IMR-90 (cell line): Measurements from ENCODE around the gene TP73. TPM values are rescaled to one million over a fixed set of nuclear protein-coding genes. Genes with fewer than 3 reads are reported as not detected.
A peak's percentile ranks its signal among the peaks of the same experiment; 100 is the strongest.

Experiments
- ATAC-seq: fragments of 200-7000 bp; cut with Tn5 transposase; 2 replicates; pipeline ENCODE4 v1.9.1; 2020; ENCODE audit warnings: low read depth, mild to moderate bottlenecking, moderate library complexity
- BruUV-seq: library from RNA; stranded (reverse); fragments of 400-500 nt; replicated peaks from 2 replicates; lab custom pipeline; 2021; lab: Mats Ljungman, UMichigan
- CTCF ChIA-PET: fragments of 300-600 bp; formaldehyde crosslinking; extraction: SDS; loops from one replicate; lab custom pipeline; 2021; ENCODE audit warnings: antibody characterized with exemption; lab: Yijun Ruan, JAX
- POLR2A ChIA-PET: fragments of 300-600 bp; sonication (Branson Sonifier 250); formaldehyde crosslinking; loops from one replicate; lab custom pipeline; 2022; ENCODE audit warnings: antibody characterized with exemption; ENCODE audit not compliant: unreplicated experiment; lab: Charles Lee
- DNase-seq: peaks from one replicate; pipeline ENCODE4 v3.0.0; 2013
- H2AFZ ChIP-seq: replicated peaks from 2 replicates; pipeline ENCODE3; 2013; ENCODE audit warnings: low read length, mild to moderate bottlenecking; ENCODE audit not compliant: poor library complexity
- H2AK5ac ChIP-seq: 2 replicates; pipeline ENCODE4 v1.6.1; 2013; ENCODE audit warnings: low read depth, low read length, inconsistent platforms
- H2AK9ac ChIP-seq: replicated peaks from 2 replicates; pipeline ENCODE3; 2013; ENCODE audit warnings: mild to moderate bottlenecking, low read depth, low read length, moderate library complexity; ENCODE audit not compliant: poor library complexity
- H2BK120ac ChIP-seq: 2 replicates; pipeline ENCODE4 v1.6.1; 2013; ENCODE audit warnings: low read depth, low read length, inconsistent platforms
- H2BK15ac ChIP-seq: 3 replicates; pipeline ENCODE4 v1.6.1; 2013; ENCODE audit warnings: low read depth, low read length, inconsistent platforms
- H2BK20ac ChIP-seq: 2 replicates; pipeline ENCODE4 v1.6.1; 2013; ENCODE audit warnings: low read depth, mild to moderate bottlenecking, inconsistent platforms, low read length, moderate library complexity
- H2BK5ac ChIP-seq: 2 replicates; pipeline ENCODE4 v1.6.1; 2013; ENCODE audit warnings: mild to moderate bottlenecking, low read depth, low read length, inconsistent platforms; ENCODE audit not compliant: poor library complexity, severe bottlenecking
- H3K14ac ChIP-seq: replicated peaks from 2 replicates; pipeline ENCODE4 v1.6.1; 2013; ENCODE audit warnings: low read depth, low read length, inconsistent platforms
- H3K18ac ChIP-seq: 2 replicates; pipeline ENCODE4 v1.6.1; 2013; ENCODE audit warnings: low read depth, low read length, control low read depth
- H3K23ac ChIP-seq: 2 replicates; pipeline ENCODE4 v1.6.1; 2013; ENCODE audit warnings: low read depth, low read length, inconsistent platforms
- H3K27ac ChIP-seq: 2 replicates; pipeline ENCODE4 v1.5.1; 2013; ENCODE audit warnings: mild to moderate bottlenecking, control low read depth, low read length; ENCODE audit not compliant: insufficient read depth
- H3K27me3 ChIP-seq: 2 replicates; pipeline ENCODE4 v1.6.1; 2013; ENCODE audit warnings: low read length; ENCODE audit not compliant: control insufficient read depth, insufficient read depth
- H3K36me3 ChIP-seq: 2 replicates; pipeline ENCODE4 v1.6.1; 2013; ENCODE audit warnings: low read length, mixed read lengths; ENCODE audit not compliant: control insufficient read depth, insufficient read depth
- H3K4ac ChIP-seq: 2 replicates; pipeline ENCODE4 v1.6.1; 2013; ENCODE audit warnings: low read depth, low read length, inconsistent platforms
- H3K4me1 ChIP-seq: 2 replicates; pipeline ENCODE4 v1.6.1; 2013; ENCODE audit warnings: low read length, mixed read lengths; ENCODE audit not compliant: control insufficient read depth, insufficient read depth
- H3K4me2 ChIP-seq: 2 replicates; pipeline ENCODE4 v1.6.1; 2013; ENCODE audit warnings: low read depth, mild to moderate bottlenecking, control low read depth, low read length, moderate library complexity
- H3K4me3 ChIP-seq: 2 replicates; pipeline ENCODE4 v1.5.1; 2013; ENCODE audit warnings: low read depth, mild to moderate bottlenecking, control low read depth, low read length, moderate library complexity; ENCODE audit not compliant: insufficient read depth
- H3K56ac ChIP-seq: 2 replicates; pipeline ENCODE4 v1.6.1; 2013; ENCODE audit warnings: low read length, inconsistent platforms; ENCODE audit not compliant: insufficient read depth; ENCODE audit errors: extremely low read depth
- H3K79me1 ChIP-seq, 2 experiments: 2 replicates each; pipeline ENCODE4 v1.6.1; 2013; ENCODE audit warnings: low read length in 2 of 2, inconsistent platforms in 1 of 2, low read depth in 1 of 2
- H3K9ac ChIP-seq: 2 replicates; pipeline ENCODE4 v1.6.1; 2013; ENCODE audit warnings: low read depth, low read length, control low read depth
- H3K9me1 ChIP-seq: 2 replicates; pipeline ENCODE4 v1.6.1; 2013; ENCODE audit warnings: low read length, inconsistent platforms; ENCODE audit not compliant: insufficient read depth
- H3K9me3 ChIP-seq: 2 replicates; pipeline ENCODE4 v1.6.1; 2013; ENCODE audit warnings: low read length; ENCODE audit not compliant: control insufficient read depth, insufficient read depth
- H4K20me1 ChIP-seq: 2 replicates; pipeline ENCODE4 v1.6.1; 2013; ENCODE audit warnings: low read length, inconsistent platforms; ENCODE audit not compliant: insufficient read depth
- H4K5ac ChIP-seq: 2 replicates; pipeline ENCODE4 v1.6.1; 2013; ENCODE audit warnings: mild to moderate bottlenecking, low read depth, low read length, control low read depth
- H4K8ac ChIP-seq, 2 experiments: 2 replicates each; pipeline ENCODE4 v1.6.1; 2013; ENCODE audit warnings: low read depth in 2 of 2, low read length in 2 of 2, control low read depth in 1 of 2, inconsistent platforms in 1 of 2
- H4K91ac ChIP-seq: 2 replicates; pipeline ENCODE4 v1.6.1; 2013; ENCODE audit warnings: low read depth, low read length, inconsistent platforms; ENCODE audit not compliant: insufficient read depth
- BHLHE40 ChIP-seq: fragments of 150-350 bp; IDR thresholded peaks from 2 replicates; pipeline ENCODE4 v1.6.1; 2016; ENCODE audit warnings: mild to moderate bottlenecking, low read depth, low read length
- CEBPB ChIP-seq: IDR thresholded peaks from 2 replicates; pipeline ENCODE4 v1.6.1; 2012; ENCODE audit warnings: low read depth, low read length, improper control_type of control experiment
- CHD1 ChIP-seq: IDR thresholded peaks from 2 replicates; pipeline ENCODE4 v1.6.1; 2012; ENCODE audit warnings: low read depth, low read length, improper control_type of control experiment
- CTCF ChIP-seq: conservative IDR thresholded peaks from 2 replicates; pipeline ENCODE4 v1.5.1; 2012; ENCODE audit warnings: mild to moderate bottlenecking, low read depth, low read length, improper control_type of control experiment
- ELK1 ChIP-seq: fragments of 150-350 bp; IDR thresholded peaks from 2 replicates; pipeline ENCODE4 v1.6.1; 2016; ENCODE audit warnings: low read depth, mild to moderate bottlenecking, low read length, moderate library complexity, borderline replicate concordance
- MAFK ChIP-seq: IDR thresholded peaks from 2 replicates; pipeline ENCODE4 v1.6.1; 2012; ENCODE audit warnings: low read depth, low read length, improper control_type of control experiment
- MAZ ChIP-seq: IDR thresholded peaks from 2 replicates; pipeline ENCODE4 v1.6.1; 2012; ENCODE audit warnings: low read depth, mild to moderate bottlenecking, low read length, improper control_type of control experiment, moderate library complexity, borderline replicate concordance
- MXI1 ChIP-seq: IDR thresholded peaks from 2 replicates; pipeline ENCODE4 v1.6.1; 2012; ENCODE audit warnings: low read depth, mild to moderate bottlenecking, low read length, moderate library complexity, borderline replicate concordance
- NFE2L2 ChIP-seq: fragments of 150-350 bp; IDR thresholded peaks from 2 replicates; pipeline ENCODE4 v1.6.1; 2016; ENCODE audit warnings: low read depth, mild to moderate bottlenecking, low read length
- POLR2A ChIP-seq: IDR thresholded peaks from 2 replicates; pipeline ENCODE4 v1.6.1; 2012; ENCODE audit warnings: mild to moderate bottlenecking, low read depth, low read length
- RAD21 ChIP-seq: IDR thresholded peaks from 2 replicates; pipeline ENCODE4 v1.6.1; 2012; ENCODE audit warnings: low read length, improper control_type of control experiment
- RCOR1 ChIP-seq: IDR thresholded peaks from 2 replicates; pipeline ENCODE4 v1.6.1; 2012; ENCODE audit warnings: mild to moderate bottlenecking, low read length, improper control_type of control experiment; ENCODE audit not compliant: insufficient replicate concordance
- RFX5 ChIP-seq: IDR thresholded peaks from 2 replicates; pipeline ENCODE4 v1.8.0; 2012; ENCODE audit warnings: low read depth, mild to moderate bottlenecking, low read length, moderate library complexity
- SMC3 ChIP-seq: fragments of 150-350 bp; IDR thresholded peaks from 2 replicates; pipeline ENCODE4 v1.6.1; 2016; ENCODE audit warnings: low read depth, mild to moderate bottlenecking, antibody characterized with exemption, low read length, moderate library complexity
- USF2 ChIP-seq: fragments of 150-350 bp; IDR thresholded peaks from 2 replicates; pipeline ENCODE4 v1.6.1; 2017; ENCODE audit warnings: mild to moderate bottlenecking, antibody characterized with exemption, low read length, low read depth
- WGBS, 2 experiments: methylation state at CpG; one replicate each; pipeline versions ENCODE4 v1.1.5 to v1.1.7; 2013; ENCODE audit warnings: missing lambda C conversion rate in 2 of 2; ENCODE audit not compliant: insufficient read length in 1 of 2; ENCODE audit errors: extremely low coverage in 2 of 2; 5-methylcytosine and 5-hydroxymethylcytosine counted together
- dilution Hi-C: fragments of 300-500 bp; cut with HindIII; formaldehyde crosslinking; loops from one replicate; pipeline ENCODE4 v1.14.3; 2018; ENCODE audit warnings: low sequenced_read_pairs; ENCODE audit not compliant: unreplicated experiment
- in situ Hi-C: fragments of 300-500 bp; cut with MboI; formaldehyde crosslinking; loops from 3 replicates; pipeline ENCODE4 v1.14.3; 2019; ENCODE audit warnings: low sequenced_read_pairs, inconsistent platforms, mixed read lengths
- intact Hi-C: fragments of 100-400 bp; cut with micrococcal nuclease; formaldehyde crosslinking; loops from 2 replicates; pipeline ENCODE4 v1.10.0; 2022
- polyA plus RNA-seq, 3 experiments: library from polyadenylated mRNA; depleted of rRNA; stranded (reverse); fragments of >200 nt; gene quantifications; 2 replicates each; pipeline ENCODE4 v1.2.3, GENCODE V29; 2012; ENCODE audit warnings: low replicate concordance in 1 of 3
- total RNA-seq: library from RNA; depleted of rRNA; stranded (reverse); fragments of >200 nt; gene quantifications from 2 replicates; pipeline ENCODE4 v1.2.3, GENCODE V29; 2012

Gene TP73
- total and polyA plus RNA-seq, 2 of the 4 experiments (the other 2 are of a cell fraction), result not detected

- H2AFZ ChIP-seq, result peak overlapping the region; percentile 51
- H3K27ac ChIP-seq, result no peak overlapping the region
- no peak overlapping the region for H2BK5ac ChIP-seq
- intact Hi-C loops (no loop called here), in situ Hi-C loops (no loop called here), dilution Hi-C loops (no loop called here)
- H2AK9ac ChIP-seq, result no peak overlapping the region
- ChIA-PET CTCF (interaction anchor here (1.4 kb wide), 1 partner anchor 9 kb away, joined by 5 read pairs; no protein-coding TSS in a partner anchor), POLR2A (no interaction called here)
- no peaks in the 10 kb centered on the region; the same call in 1 of the 2 replicates for H3K27me3 ChIP-seq
- H2BK15ac ChIP-seq, result no peak overlapping the region
- H2BK20ac ChIP-seq, result no peak overlapping the region
- H3K56ac ChIP-seq, result no peak overlapping the region
- no peaks in the 10 kb centered on the region for H3K9me3 ChIP-seq
- H3K4me2 ChIP-seq, result no peak overlapping the region; the same call in 1 of the 2 replicates
- no peak overlapping the region for H4K5ac ChIP-seq
- H3K9me1 ChIP-seq, result no peaks in the 10 kb centered on the region
- H4K91ac ChIP-seq, result no peak overlapping the region
- peak; percentile 25; the same call in 1 of the 2 replicates for ATAC-seq
- DNase-seq, result no peak
- WGBS, 2 experiments, result 69% methylated on average over 5 of the region's 29 CpGs; no CpG with 5 or more reads in 1 of the 2 experiments
- H2AK5ac ChIP-seq, result no peak overlapping the region
- H3K36me3 ChIP-seq, result peaks cover 15% of the 10 kb centered on the region
- H2BK120ac ChIP-seq, result no peak overlapping the region
- H4K20me1 ChIP-seq, result no peaks in the 10 kb centered on the region
- no peak overlapping the region for H3K14ac ChIP-seq
- no peaks in the 10 kb centered on the region for H3K4me1 ChIP-seq
- no peak overlapping the region for H3K23ac ChIP-seq
- no peak overlapping the region for H3K4me3 ChIP-seq
- no peak overlapping the region for H4K8ac ChIP-seq
- H3K9ac ChIP-seq, result no peak overlapping the region
- no peaks in the 10 kb centered on the region for H3K79me1 ChIP-seq
- BruUV-seq, result no TSS peak
- no peak overlapping the region for H3K4ac ChIP-seq
- H3K18ac ChIP-seq, result no peak overlapping the region
- TF ChIP-seq USF2, result no peak
- no peak for TF ChIP-seq BHLHE40
- TF ChIP-seq RFX5, result no peak
- TF ChIP-seq ELK1, result no peak
- TF ChIP-seq MAZ, result no peak
- no peak for TF ChIP-seq POLR2A
- no peak for TF ChIP-seq RCOR1
- no peak for TF ChIP-seq CEBPB
- no peak for TF ChIP-seq CTCF
- no peak for TF ChIP-seq NFE2L2
- TF ChIP-seq SMC3, result no peak
- TF ChIP-seq MAFK, result no peak
- TF ChIP-seq MXI1, result no peak
- TF ChIP-seq CHD1, result no peak
- no peak for TF ChIP-seq RAD21
These were observed 81.0 kb downstream of the TP73 start for GRCh38 chr1:3733094-3733882.
